ENCODE measurements around the gene F5. TPM values are rescaled to one million over a fixed set of nuclear protein-coding genes. Genes with fewer than 3 reads are reported as not detected.
A peak's percentile ranks its signal among the peaks of the same experiment; 100 is the strongest.

Gene F5
- total and polyA plus RNA-seq, 2 donors (not counting 1 experiment from before 2014, with no cell fraction given) = 0.01 to 0.27 TPM

DNA sequence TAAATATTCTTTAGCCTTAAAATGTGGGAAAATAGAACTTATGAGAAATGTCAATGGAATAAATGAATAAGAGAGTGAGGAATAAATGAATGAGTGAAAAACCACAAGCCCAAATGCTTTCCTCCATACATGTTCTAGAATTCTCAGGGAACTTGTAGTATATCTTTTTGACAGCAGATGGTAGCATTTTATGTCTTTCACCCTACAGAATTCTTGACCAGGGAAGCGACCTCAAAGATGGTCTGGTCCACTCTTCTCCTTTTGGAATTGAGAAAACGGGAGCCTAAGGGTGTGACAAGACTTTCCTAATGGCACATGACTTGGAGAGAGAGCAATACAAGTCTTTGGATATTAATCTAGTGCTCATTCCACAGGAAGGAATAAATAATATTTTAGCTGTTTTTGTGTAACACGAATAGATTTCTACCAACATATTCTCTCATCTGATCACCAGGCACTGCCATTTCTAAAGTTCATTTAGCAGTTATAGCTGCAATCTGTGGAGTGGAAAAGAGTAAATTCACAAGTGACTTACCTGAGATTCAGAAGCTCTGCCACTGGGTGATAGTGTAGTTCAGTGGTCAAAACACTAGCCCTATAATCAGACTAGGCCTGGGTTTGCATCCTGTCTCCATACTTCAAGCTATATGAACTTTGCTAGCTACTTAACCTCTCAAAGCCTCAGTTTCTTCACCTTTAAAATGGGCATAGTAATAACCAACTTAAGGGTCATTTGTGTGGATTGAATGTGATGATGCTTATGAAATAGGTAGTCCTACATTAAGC lies 15.0 kb upstream of the F5 start:
- H3K9ac ChIP-seq (ENCODE audit: low read length) = no peak overlapping the region
- peak overlapping the region; percentile 20 for H3K4me3 Mint-ChIP-seq
- peak overlapping the region; percentile 77 for H3K27ac Mint-ChIP-seq
- peak overlapping the region; percentile 37 for H2AFZ ChIP-seq (ENCODE audit: insufficient read depth, low read depth, low read length, poor library complexity, severe bottlenecking)
- no peaks in the 10 kb centered on the region for H3K9me3 Mint-ChIP-seq (ENCODE audit: insufficient read depth)
- peaks cover 42% of the 10 kb centered on the region for H3K4me1 Mint-ChIP-seq
- intact Hi-C loops (cut with micrococcal nuclease) = loop anchor here (1.0 to 5.0 kb wide), 5 partner anchors 51 to 208 kb away; partner anchors contain the start of gene METTL18
- POLR2A ChIA-PET = interaction anchor here (0.5 to 2.5 kb wide), 6 partner anchors 79 to 279 kb away, joined by 3 to 14 read pairs (median 5); no protein-coding TSS in a partner anchor
- H3K36me3 ChIP-seq (replicated peaks in 1 of 2; ENCODE audit: control extremely low read depth in 1 of 2, control insufficient read depth in 1 of 2, extremely low read depth in 1 of 2, insufficient read depth in 2 of 2, low read length in 1 of 2) = no peaks in the 10 kb centered on the region
- TF ChIP-seq EZH2 (IDR thresholded peaks at IDR 0.05; ENCODE audit: borderline replicate concordance, insufficient read depth, low read depth, low read length, poor library complexity, severe bottlenecking) = no peak
- TF ChIP-seq, protein P1, sequence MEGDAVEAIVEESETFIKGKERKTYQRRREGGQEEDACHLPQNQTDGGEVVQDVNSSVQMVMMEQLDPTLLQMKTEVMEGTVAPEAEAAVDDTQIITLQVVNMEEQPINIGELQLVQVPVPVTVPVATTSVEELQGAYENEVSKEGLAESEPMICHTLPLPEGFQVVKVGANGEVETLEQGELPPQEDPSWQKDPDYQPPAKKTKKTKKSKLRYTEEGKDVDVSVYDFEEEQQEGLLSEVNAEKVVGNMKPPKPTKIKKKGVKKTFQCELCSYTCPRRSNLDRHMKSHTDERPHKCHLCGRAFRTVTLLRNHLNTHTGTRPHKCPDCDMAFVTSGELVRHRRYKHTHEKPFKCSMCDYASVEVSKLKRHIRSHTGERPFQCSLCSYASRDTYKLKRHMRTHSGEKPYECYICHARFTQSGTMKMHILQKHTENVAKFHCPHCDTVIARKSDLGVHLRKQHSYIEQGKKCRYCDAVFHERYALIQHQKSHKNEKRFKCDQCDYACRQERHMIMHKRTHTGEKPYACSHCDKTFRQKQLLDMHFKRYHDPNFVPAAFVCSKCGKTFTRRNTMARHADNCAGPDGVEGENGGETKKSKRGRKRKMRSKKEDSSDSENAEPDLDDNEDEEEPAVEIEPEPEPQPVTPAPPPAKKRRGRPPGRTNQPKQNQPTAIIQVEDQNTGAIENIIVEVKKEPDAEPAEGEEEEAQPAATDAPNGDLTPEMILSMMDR (IDR thresholded peaks at IDR 0.05) = peak; percentile 70
- ATAC-seq (ENCODE audit: low read depth) (no peak), DNase-seq (peak; percentile 61)
- no peaks in the 10 kb centered on the region for H3K9me3 ChIP-seq (ENCODE audit: control extremely low read depth in 1 of 3, control insufficient read depth in 2 of 3, insufficient read depth in 1 of 3, low read length in 2 of 3)
- no peak overlapping the region for H3K4me3 ChIP-seq (ENCODE audit: control extremely low read depth in 1 of 5, extremely low read depth in 1 of 5, insufficient read depth in 1 of 5, low read depth in 2 of 5, low read length in 4 of 5)
- H3K4me2 ChIP-seq (replicated peaks; ENCODE audit: low read depth, low read length, poor library complexity, severe bottlenecking) = peak overlapping the region; percentile 42
- peak overlapping the region in 1 of 2 donors; percentile 62 for H3K27ac ChIP-seq (ENCODE audit: low read length in 2 of 2)
- WGBS (ENCODE audit: insufficient coverage) = no CpG with 5 or more reads among the region's 3 CpGs
- peaks cover 39 to 40% of the 10 kb centered on the region in 2 donors for H3K4me1 ChIP-seq (ENCODE audit: control insufficient read depth in 2 of 2, insufficient read depth in 2 of 2, low read length in 2 of 2)
- CTCF ChIA-PET = interaction anchor here (0.7 to 6.7 kb wide), 46 partner anchors 10 to 292 kb away, joined by 3 to 340 read pairs (median 8); partner anchors contain the start of genes F5, METTL18, SCYL3 and SELP
- no peaks in the 10 kb centered on the region for H3K79me2 ChIP-seq (ENCODE audit: control insufficient read depth, insufficient read depth, low read length)
- H3K27me3 ChIP-seq (replicated peaks in 1 of 4; ENCODE audit: control extremely low read depth in 1 of 4, control insufficient read depth in 3 of 4, insufficient read depth in 4 of 4, low read length in 3 of 4) = no peaks in the 10 kb centered on the region
- no peaks in the 10 kb centered on the region for H3K27me3 Mint-ChIP-seq
- H4K20me1 ChIP-seq (ENCODE audit: control insufficient read depth, insufficient read depth, low read length, poor library complexity, severe bottlenecking) = no peaks in the 10 kb centered on the region
